GM12801 (cell line): ENCODE data around the gene TAMM41.

Experiments
- CTCF ChIP-seq: IDR thresholded peaks from one replicate; pipeline ENCODE4 v1.5.1; 2011; ENCODE audit warnings: control low read depth; ENCODE audit not compliant: insufficient read length; ENCODE audit errors: extremely low read depth

Gene TAMM41

GRCh38 chr3:11818033-11818432 lies 28.7 kb downstream of the TAMM41 start:
- no peak for TF ChIP-seq CTCF

DNA sequence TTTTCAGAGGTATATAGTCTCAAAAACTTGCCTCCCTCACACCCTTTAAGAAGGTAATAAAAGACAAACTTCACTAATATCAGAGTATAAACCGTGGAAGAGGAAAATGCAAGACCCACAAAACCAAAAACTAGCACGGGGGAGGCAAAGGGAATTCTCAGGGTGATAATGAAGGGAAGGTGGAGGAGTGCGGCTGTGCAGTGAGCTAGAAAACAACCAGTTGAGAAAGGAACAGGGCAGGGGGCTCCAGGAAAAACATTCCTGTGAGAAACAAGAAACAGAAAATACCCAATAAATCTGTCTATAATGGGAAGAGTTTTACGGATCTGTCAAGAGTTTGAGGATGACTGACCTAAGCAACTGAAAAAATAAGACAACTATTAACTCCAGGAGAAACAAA lies 31.6 kb downstream of the TAMM41 start:
- no peak for TF ChIP-seq CTCF

DNA sequence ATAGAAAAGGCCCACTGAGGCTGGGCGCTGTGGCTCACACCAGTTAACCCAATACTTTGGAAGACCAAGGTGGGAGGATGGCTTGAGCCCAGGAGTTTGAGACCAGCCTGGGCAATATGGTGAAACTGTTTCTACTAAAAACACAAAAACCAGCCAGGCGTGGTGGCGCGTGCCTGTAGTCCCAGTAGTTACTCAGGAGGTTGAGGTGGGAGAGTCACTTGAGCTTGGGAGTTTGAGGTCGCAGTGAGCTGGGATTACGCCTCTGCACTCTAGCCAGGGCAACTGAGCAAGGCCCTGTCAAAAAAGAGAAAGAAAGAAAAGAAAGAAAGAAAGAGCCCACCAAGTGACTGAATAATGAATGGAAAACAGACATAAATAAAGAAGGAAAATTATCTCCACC lies 32.0 kb downstream of the TAMM41 start:
- TF ChIP-seq CTCF = no peak

DNA sequence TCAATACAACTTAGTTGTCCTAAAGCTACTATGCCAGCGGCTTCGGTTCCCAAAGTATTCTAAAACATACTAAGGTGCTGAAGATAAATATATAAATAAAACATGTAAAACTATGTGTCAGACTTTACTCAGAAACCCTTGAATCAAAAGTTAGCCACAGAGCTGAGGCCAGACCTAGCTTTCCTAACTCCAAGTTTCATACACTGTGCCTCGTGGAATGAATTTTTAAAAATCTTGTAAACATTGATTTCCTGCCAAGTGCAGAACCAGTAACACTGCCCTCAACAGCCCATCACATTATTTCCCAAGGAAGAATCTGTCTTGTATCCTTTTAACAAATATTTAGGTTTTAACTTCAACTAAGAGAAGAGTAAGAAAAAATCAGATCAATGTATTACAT lies 36.4 kb downstream of the TAMM41 start:
- TF ChIP-seq CTCF = no peak

- no peak for TF ChIP-seq CTCF
These were observed 38.5 kb downstream of the TAMM41 start for GRCh38 chr3:11808231-11808630.

GRCh38 chr3:11807686-11808085 lies 39.0 kb downstream of the TAMM41 start:
- TF ChIP-seq CTCF = no peak

GRCh38 chr3:11805716-11806115 lies 41.0 kb downstream of the TAMM41 start:
- TF ChIP-seq CTCF = no peak
